Measurements from ENCODE around the gene NEK8. TPM values are rescaled to one million over a fixed set of nuclear protein-coding genes. Genes with fewer than 3 reads are reported as not detected.
A peak's percentile ranks its signal among the peaks of the same experiment; 100 is the strongest.

Gene NEK8
- total RNA-seq (5.0 and 7.7 TPM in 2 replicates), polyA plus RNA-seq (9.0 and 13.6 TPM in 2 replicates)

DNA sequence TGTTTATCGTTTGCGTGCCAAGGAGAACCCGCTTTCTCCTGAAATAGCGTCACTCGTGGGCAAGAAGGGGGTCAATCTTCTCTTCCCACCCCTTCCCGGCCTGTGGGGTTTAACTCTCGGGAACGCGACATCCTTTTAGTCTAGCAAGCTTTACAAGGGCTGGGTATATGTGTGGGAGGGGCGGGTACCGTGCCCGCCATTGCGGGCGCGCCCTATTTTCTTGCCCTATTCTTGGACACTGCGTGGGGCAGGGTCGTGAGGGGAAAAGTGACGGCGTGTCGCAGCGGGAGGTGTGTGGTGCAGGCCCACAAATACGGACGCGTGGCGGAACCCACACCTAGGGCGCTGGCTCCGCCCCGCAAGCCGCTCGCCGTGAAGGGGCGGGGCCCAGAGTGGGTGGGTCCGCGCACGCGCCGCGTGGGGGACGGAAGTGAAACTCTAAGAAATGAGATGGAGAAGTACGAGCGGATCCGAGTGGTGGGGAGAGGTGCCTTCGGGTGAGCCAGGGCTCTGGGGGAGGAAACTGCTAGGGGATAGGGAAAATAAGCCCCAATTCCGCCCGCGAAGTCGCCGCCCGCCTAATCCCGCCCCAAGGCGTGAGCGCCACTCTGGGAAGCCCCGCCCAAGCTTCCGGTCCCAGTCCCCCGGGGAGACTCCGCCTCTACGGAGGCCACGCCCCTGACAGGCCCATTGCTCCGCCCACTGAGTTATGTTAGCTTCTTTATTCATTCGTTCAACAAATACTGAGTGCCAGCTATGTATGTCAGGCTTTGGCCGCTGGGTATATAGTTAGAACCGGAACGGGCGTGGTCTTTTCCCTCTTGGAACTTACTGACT is at the start of gene NEK8:
NEK8 (plus strand) TSS at position 425 of the 837 bp plus-strand sequence; CDS start at position 451, 26 bp downstream.
- peak within 1 kb of the TSS; percentile 75 for H3K27ac ChIP-seq
- H3K27me3 ChIP-seq, result no peaks in the 10 kb centered on the region
- no peaks in the 10 kb centered on the region for H3K9me3 ChIP-seq (ENCODE audit: low read depth)
- peaks cover 7% of the 10 kb centered on the region for H3K36me3 ChIP-seq
- H3K4me3 ChIP-seq, result peak within 1 kb of the TSS; percentile 78
- TF ChIP-seq CTCF (IDR thresholded peaks at IDR 0.05; ENCODE audit: low read depth, low read length), result no peak
- DNase-seq (ENCODE audit: low read depth in 1 of 2, low spot score in 1 of 2), result peak; percentile 94 to 95
- H3K4me1 ChIP-seq (ENCODE audit: low read depth), result no peaks in the 10 kb centered on the region

- no peaks in the 10 kb centered on the region for H3K27me3 ChIP-seq
- no peak overlapping the region for H3K27ac ChIP-seq
- no peaks in the 10 kb centered on the region for H3K9me3 ChIP-seq (ENCODE audit: low read depth)
- peaks cover 93% of the 10 kb centered on the region for H3K36me3 ChIP-seq
- no peak for TF ChIP-seq CTCF (IDR thresholded peaks at IDR 0.05; ENCODE audit: low read depth, low read length)
- H3K4me1 ChIP-seq (ENCODE audit: low read depth), result no peaks in the 10 kb centered on the region
- no peak overlapping the region for H3K4me3 ChIP-seq
- no peak for DNase-seq (ENCODE audit: low read depth in 1 of 2, low spot score in 1 of 2)
Measured at GRCh38 chr17:28682655-28683054, 45.9 kb upstream of the NEK8 start.

DNA sequence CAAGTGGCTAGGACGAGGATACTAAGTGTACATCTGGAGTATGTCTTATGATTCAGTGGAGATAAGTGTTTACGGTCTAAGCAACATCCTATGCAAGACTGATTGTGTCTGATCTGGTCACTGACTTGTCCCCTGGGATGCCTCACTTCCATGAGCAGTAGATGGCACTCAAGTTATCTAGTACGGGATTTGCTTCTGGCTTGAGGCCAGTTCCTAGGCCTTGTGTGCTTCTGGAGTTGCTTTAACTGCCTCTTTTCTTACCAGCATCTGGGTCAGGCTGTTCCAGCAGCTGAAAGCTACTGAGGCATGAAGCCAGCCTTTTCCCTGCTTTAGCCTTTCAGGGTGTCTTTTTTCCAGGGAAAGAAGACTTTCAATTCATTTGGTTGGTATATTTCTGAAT is 43.6 kb upstream of the NEK8 start:
- H3K9me3 ChIP-seq (ENCODE audit: low read depth), result no peaks in the 10 kb centered on the region
- no peak for TF ChIP-seq CTCF (IDR thresholded peaks at IDR 0.05; ENCODE audit: low read depth, low read length)
- no peaks in the 10 kb centered on the region for H3K4me1 ChIP-seq (ENCODE audit: low read depth)
- peak in 1 of 2 donors; percentile 54 for DNase-seq (ENCODE audit: low read depth in 1 of 2, low spot score in 1 of 2)
- H3K27me3 ChIP-seq, result no peaks in the 10 kb centered on the region
- peaks cover 95% of the 10 kb centered on the region for H3K36me3 ChIP-seq
- no peak overlapping the region for H3K27ac ChIP-seq
- no peak overlapping the region for H3K4me3 ChIP-seq

GRCh38 chr17:28685366-28685765 is 43.2 kb upstream of the NEK8 start:
- Histone ChIP-seq H3K27me3 (no peaks in the 10 kb centered on the region), H3K27ac (no peak overlapping the region), H3K9me3 (ENCODE audit: low read depth) (no peaks in the 10 kb centered on the region), H3K4me3 (no peak overlapping the region), H3K4me1 (ENCODE audit: low read depth) (no peaks in the 10 kb centered on the region), H3K36me3 (peaks cover 95% of the 10 kb centered on the region)
- TF ChIP-seq CTCF (IDR thresholded peaks at IDR 0.05; ENCODE audit: low read depth, low read length), result no peak
- DNase-seq (ENCODE audit: low read depth in 1 of 2, low spot score in 1 of 2), result no peak

DNA sequence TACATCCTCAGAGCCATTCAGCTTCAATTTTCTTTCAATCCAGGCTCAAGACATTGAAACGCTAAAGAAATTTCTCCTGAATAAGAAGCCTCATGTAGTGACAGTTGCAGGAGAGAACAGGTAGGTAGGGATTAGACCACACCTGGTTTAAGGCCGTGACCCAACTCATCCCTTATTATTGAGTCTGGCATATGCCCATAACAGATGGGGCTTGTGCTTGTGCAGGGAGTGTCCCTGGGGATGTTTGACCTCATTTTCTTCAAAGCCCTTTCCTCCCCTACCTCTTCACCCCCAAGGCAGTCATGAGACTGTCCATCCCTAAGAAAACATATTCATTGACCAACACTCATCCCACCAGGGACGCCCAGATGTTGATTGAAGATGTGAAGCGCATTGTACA is 42.3 kb upstream of the NEK8 start:
- no peaks in the 10 kb centered on the region for H3K4me1 ChIP-seq (ENCODE audit: low read depth)
- H3K4me3 ChIP-seq, result no peak overlapping the region
- peaks cover 93% of the 10 kb centered on the region for H3K36me3 ChIP-seq
- no peak overlapping the region for H3K27ac ChIP-seq
- no peak for DNase-seq (ENCODE audit: low read depth in 1 of 2, low spot score in 1 of 2)
- H3K9me3 ChIP-seq (ENCODE audit: low read depth), result no peaks in the 10 kb centered on the region
- no peaks in the 10 kb centered on the region for H3K27me3 ChIP-seq
- TF ChIP-seq CTCF (IDR thresholded peaks at IDR 0.05; ENCODE audit: low read depth, low read length), result no peak
